Smooth muscle cell (in vitro differentiated cells): Measurements from ENCODE around the gene WASHC4. TPM values are rescaled to one million over a fixed set of nuclear protein-coding genes. Genes with fewer than 3 reads are reported as not detected.
A peak's percentile ranks its signal among the peaks of the same experiment; 100 is the strongest.

Source experiments
- DNase-seq: peaks from one replicate; lab custom pipeline; 2025; ENCODE audit not compliant: unreplicated experiment; lab: John Stamatoyannopoulos, UW
- H2AFZ ChIP-seq: fragments of 200-600 bp; sonication (generic); 2 replicates; pipeline ENCODE4 v1.6.0; 2016; ENCODE audit warnings: antibody characterized with exemption, low read depth, mild to moderate bottlenecking
- H3F3A ChIP-seq: fragments of 200-600 bp; sonication (generic); 2 replicates; pipeline ENCODE4 v1.6.0; 2017; ENCODE audit warnings: antibody characterized with exemption, low read depth
- H3K27ac ChIP-seq: fragments of 200-600 bp; sonication (generic); 2 replicates; pipeline ENCODE4 v1.5.1; 2016; ENCODE audit warnings: low read depth, mild to moderate bottlenecking
- H3K27me3 ChIP-seq: fragments of 200-600 bp; sonication (generic); 2 replicates; pipeline ENCODE4 v1.6.1; 2016; ENCODE audit warnings: low read depth, mild to moderate bottlenecking
- H3K36me3 ChIP-seq: fragments of 200-600 bp; sonication (generic); 2 replicates; pipeline ENCODE4 v1.5.1; 2016; ENCODE audit warnings: low read depth
- H3K4me1 ChIP-seq: fragments of 200-600 bp; sonication (generic); 2 replicates; pipeline ENCODE4 v1.5.1; 2016; ENCODE audit warnings: low read depth
- H3K4me2 ChIP-seq: fragments of 200-600 bp; sonication (generic); 2 replicates; pipeline ENCODE4 v1.6.0; 2016; ENCODE audit warnings: mild to moderate bottlenecking
- H3K4me3 ChIP-seq: fragments of 200-600 bp; sonication (generic); 2 replicates; pipeline ENCODE4 v1.5.1; 2016; ENCODE audit warnings: mild to moderate bottlenecking
- H3K79me2 ChIP-seq: fragments of 200-600 bp; sonication (generic); 2 replicates; pipeline ENCODE4 v1.6.0; 2016; ENCODE audit warnings: low read depth, mild to moderate bottlenecking
- H3K9ac ChIP-seq: fragments of 200-600 bp; sonication (generic); 2 replicates; pipeline ENCODE4 v1.6.0; 2016; ENCODE audit warnings: low read depth
- H3K9me3 ChIP-seq: fragments of 200-600 bp; sonication (generic); replicated peaks from 2 replicates; pipeline ENCODE4 v1.5.1; 2016; ENCODE audit warnings: low read depth
- H4K20me1 ChIP-seq: fragments of 200-600 bp; sonication (generic); 2 replicates; pipeline ENCODE4 v1.6.0; 2016; ENCODE audit warnings: low read depth
- CTCF ChIP-seq: fragments of 200-600 bp; sonication (generic); IDR thresholded peaks from 2 replicates; pipeline ENCODE4 v1.5.1; 2017; ENCODE audit warnings: borderline replicate concordance, mild to moderate bottlenecking, antibody characterized with exemption; ENCODE audit not compliant: insufficient read depth, poor library complexity, severe bottlenecking
- WGBS: methylation state at CpG from one replicate; pipeline ENCODE4 v1.1.7; 2016; ENCODE audit warnings: low lambda C conversion rate; 5-methylcytosine and 5-hydroxymethylcytosine counted together
- polyA plus RNA-seq: library from polyadenylated mRNA; unstranded; fragments of >200 nt; fragmentation: Nextera tagmentation; extraction: Ambion mirVana; gene quantifications from 2 replicates; pipeline ENCODE4 v1.2.1, GENCODE V29; 2016
- total RNA-seq: library from RNA; depleted of rRNA; stranded (reverse); fragments of >200 nt; gene quantifications from 2 replicates; pipeline ENCODE4 v1.2.3, GENCODE V29; 2014

The WASHC4 gene
- total and polyA plus RNA-seq, 2 experiments from 2014 or later = 26.9 to 76.1 TPM

- DNase-seq = no peak
- Histone ChIP-seq H3K79me2 (peaks cover 65% of the 10 kb centered on the region), H2AFZ (no peak overlapping the region), H3K4me2 (no peak overlapping the region), H3F3A (no peaks in the 10 kb centered on the region), H3K27me3 (no peaks in the 10 kb centered on the region), H3K9me3 (no peaks in the 10 kb centered on the region), H3K27ac (no peak overlapping the region), H3K36me3 (no peaks in the 10 kb centered on the region), H3K9ac (no peak overlapping the region), H3K4me3 (no peak overlapping the region), H4K20me1 (peaks cover 27% of the 10 kb centered on the region), H3K4me1 (no peaks in the 10 kb centered on the region)
- TF ChIP-seq CTCF = no peak
- 86% methylated on average over 11 of the region's 11 CpGs for WGBS
These were observed 28.6 kb upstream of the WASHC4 start for GRCh38 chr12:105078712-105079570.

- Histone ChIP-seq H2AFZ (peak overlapping the region; percentile 86), H3K79me2 (peaks cover 50% of the 10 kb centered on the region), H4K20me1 (no peaks in the 10 kb centered on the region), H3K9ac (peak overlapping the region; percentile 71), H3K9me3 (no peaks in the 10 kb centered on the region), H3F3A (no peaks in the 10 kb centered on the region), H3K4me1 (no peaks in the 10 kb centered on the region), H3K4me2 (peak overlapping the region; percentile 90), H3K27me3 (no peaks in the 10 kb centered on the region), H3K4me3 (peak overlapping the region; percentile 65), H3K27ac (peak overlapping the region; percentile 57), H3K36me3 (no peaks in the 10 kb centered on the region)
- WGBS = 53% methylated on average over 5 of the region's 5 CpGs
- DNase-seq = no peak
- no peak for TF ChIP-seq CTCF
These were observed 24.5 kb upstream of the WASHC4 start for GRCh38 chr12:105083031-105083430.

- Histone ChIP-seq H3F3A (no peaks in the 10 kb centered on the region), H3K27ac (peak overlapping the region; percentile 57), H2AFZ (peak overlapping the region; percentile 86), H3K4me3 (peak overlapping the region; percentile 65), H3K4me1 (no peaks in the 10 kb centered on the region), H3K9ac (peak overlapping the region; percentile 71), H3K36me3 (no peaks in the 10 kb centered on the region), H3K79me2 (peaks cover 45% of the 10 kb centered on the region), H3K9me3 (no peaks in the 10 kb centered on the region), H3K27me3 (no peaks in the 10 kb centered on the region), H4K20me1 (no peaks in the 10 kb centered on the region), H3K4me2 (peak overlapping the region; percentile 90)
- no peak for TF ChIP-seq CTCF
- DNase-seq = peak; percentile 43
- WGBS = 15% methylated on average over 18 of the region's 18 CpGs
These were observed 23.9 kb upstream of the WASHC4 start for GRCh38 chr12:105083551-105084105.
